Heart left ventricle (tissue), 13 donors: ENCODE data around the gene IL20RB.

Source experiments
- CTCF ChIP-seq, 12 donors: fragments of 200-600 bp; sonication (generic) in 4 of 12; IDR thresholded peaks; one replicate each; pipeline versions ENCODE4 v1.5.0 to v1.8.0; 2018 to 2022; ENCODE audit warnings: antibody characterized with exemption in 12 of 12, mild to moderate bottlenecking in 5 of 12
- POLR2A ChIP-seq, 2 donors: fragments of 450-650 bp; IDR thresholded peaks; one replicate each; pipeline ENCODE4 v1.6.1; 2017; ENCODE audit warnings: antibody characterized with exemption in 2 of 2, mild to moderate bottlenecking in 2 of 2, moderate library complexity in 2 of 2
- donor health status: ischemic (EF 13 %, LVEDD 7.1; RV severe dilation, severe dysfunction).
- donor health status: DM: no; HTN: yes; CAD: no.
- donor health status: DM: no; HTN: no; CAD: no.
- donor health status: ischemic (EF 25% LVEDD 6.9; RV normal size, moderate dysfunction).
- donor health status: ischemic (EF 25% LVEDD 5.7; RV mildly dilated, moderate dysfunction).
- donor health status: ischemic (EF 35%, LVEDD 5.7; RV mildly dilated, moderate dysfunction).
- donor health status: nonischemic (EF 11% LVEDD 7.7; RV severe dilation, severe dysfunction).
- donor health status: DM: yes; HTN: yes; CAD: no.
- donor health status: PGD.
- donor health status: ischemic (EF 29% LVEDD 5.4; RV normal size, mild dysfunction).
- donor health status: nonischemic (EF 23%, LVEDD 6.1; RV moderate dilation, normal function).

GRCh38 chr3:136939489-136939888 lies 18.3 kb upstream of the IL20RB start:
- TF ChIP-seq CTCF (IDR thresholded peaks at IDR 0.05) (no peak), POLR2A (IDR thresholded peaks at IDR 0.05) (no peak)
